Brain microvascular endothelial cell (primary cell): Measurements from ENCODE around the gene ODC1.
A peak's percentile ranks its signal among the peaks of the same experiment; 100 is the strongest.

Source experiments
- DNase-seq: peaks from one replicate; pipeline ENCODE4 v3.0.0-alpha.2; 2020
- H3K27ac ChIP-seq: fragments of 250-450 bp; sonication (Bioruptor Pico); 2 replicates; pipeline ENCODE4 v1.5.1; 2020; ENCODE audit warnings: mild to moderate bottlenecking, moderate library complexity
- H3K27me3 ChIP-seq: fragments of 250-450 bp; sonication (Bioruptor Pico); replicated peaks from 2 replicates; pipeline ENCODE4 v1.5.1; 2020; ENCODE audit warnings: mild to moderate bottlenecking
- H3K36me3 ChIP-seq: fragments of 250-450 bp; sonication (Bioruptor Pico); replicated peaks from 2 replicates; pipeline ENCODE4 v1.5.1; 2020; ENCODE audit warnings: mild to moderate bottlenecking
- H3K4me3 ChIP-seq: 2 replicates; pipeline ENCODE4 v1.5.1; 2011; ENCODE audit warnings: low read depth, mild to moderate bottlenecking, control low read depth, low read length, moderate library complexity
- CTCF ChIP-seq: IDR thresholded peaks from 2 replicates; pipeline ENCODE4 v1.5.1; 2011; ENCODE audit warnings: low read depth, mild to moderate bottlenecking, moderate library complexity, low read length, control low read depth, inconsistent platforms; ENCODE audit errors: missing control alignments
- in situ Hi-C: cut with HindIII; loops from 2 replicates; pipeline ENCODE4 v1.10.0; 2017; ENCODE audit warnings: low sequenced_read_pairs, low pct_ligation_motif_present

The ODC1 gene

GRCh38 chr2:10452956-10453904, 5.1 kb upstream of the ODC1 start:
- Histone ChIP-seq H3K27me3 (no peaks in the 10 kb centered on the region), H3K27ac (no peak overlapping the region), H3K36me3 (no peaks in the 10 kb centered on the region), H3K4me3 (no peak overlapping the region)
- DNase-seq: no peak
- TF ChIP-seq CTCF: no peak
- in situ Hi-C loops: no loop called here

GRCh38 chr2:10452312-10452711, 4.2 kb upstream of the ODC1 start:
- peak; percentile 28 for DNase-seq
- TF ChIP-seq CTCF: no peak
- no peaks in the 10 kb centered on the region for H3K27me3 ChIP-seq
- no peak overlapping the region for H3K27ac ChIP-seq
- no peak overlapping the region for H3K4me3 ChIP-seq
- in situ Hi-C loops: no loop called here
- no peaks in the 10 kb centered on the region for H3K36me3 ChIP-seq

GRCh38 chr2:10451819-10452218, 3.7 kb upstream of the ODC1 start:
- in situ Hi-C loops: no loop called here
- no peaks in the 10 kb centered on the region for H3K36me3 ChIP-seq
- DNase-seq: no peak
- no peak overlapping the region for H3K27ac ChIP-seq
- no peak for TF ChIP-seq CTCF
- H3K4me3 ChIP-seq: no peak overlapping the region
- H3K27me3 ChIP-seq: no peaks in the 10 kb centered on the region

- Histone ChIP-seq H3K36me3 (no peaks in the 10 kb centered on the region), H3K27ac (no peak overlapping the region), H3K4me3 (no peak overlapping the region), H3K27me3 (no peaks in the 10 kb centered on the region)
- in situ Hi-C loops: loop anchor here (25.0 kb wide), 1 partner anchor 338 kb away; the partner anchor contains the start of gene RRM2
- no peak for DNase-seq
- TF ChIP-seq CTCF: no peak
Measured at GRCh38 chr2:10449838-10450691, 1.9 kb upstream of the ODC1 start.

- DNase-seq: no peak
- H3K27ac ChIP-seq: no peak overlapping the region
- no peak for TF ChIP-seq CTCF
- H3K27me3 ChIP-seq: no peaks in the 10 kb centered on the region
- in situ Hi-C loops: loop anchor here (25.0 kb wide), 1 partner anchor 337 kb away; the partner anchor contains the start of gene RRM2
- peaks cover 3% of the 10 kb centered on the region for H3K36me3 ChIP-seq
- H3K4me3 ChIP-seq: peak overlapping the region; percentile 66
Measured at GRCh38 chr2:10449486-10449831, 1.3 kb upstream of the ODC1 start.
